ENCODE measurements around the gene KAT2B. TPM values are rescaled to one million over a fixed set of nuclear protein-coding genes. Genes with fewer than 3 reads are reported as not detected.

Gene KAT2B
- total RNA-seq, 1 experiment from 2014 or later, result 3.7 TPM

DNA sequence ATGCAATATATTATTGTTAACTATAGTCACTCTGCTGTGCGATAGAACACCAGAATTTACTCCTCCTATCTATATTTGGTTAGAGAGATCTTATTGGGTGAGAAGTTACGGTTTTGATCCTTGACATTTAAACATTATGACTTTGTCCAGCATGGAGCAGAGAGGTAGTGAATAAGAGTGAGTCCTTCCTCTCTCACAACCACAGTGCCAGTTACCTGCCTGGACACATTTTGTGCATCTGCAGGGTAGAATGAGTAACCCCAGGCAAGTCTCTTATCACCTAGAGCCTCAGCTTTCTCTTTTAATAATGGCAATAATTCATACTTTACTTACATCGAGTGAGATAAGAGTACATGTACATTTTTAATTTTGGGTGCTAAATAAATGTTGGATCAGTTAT, 24.1 kb downstream of the KAT2B start:
- H3K4me1 ChIP-seq (ENCODE audit: control insufficient read depth in 1 of 2, insufficient read depth in 2 of 2, low read length in 2 of 2), result no peaks in the 10 kb centered on the region
- no peaks in the 10 kb centered on the region for H3K9me2 ChIP-seq (ENCODE audit: insufficient read depth)
- CTCF ChIA-PET, result no interaction called here
- RAD21 ChIA-PET (ENCODE audit: low non-redundant PET in 1 of 2, low total read pairs in 2 of 2, uncharacterized antibody in 2 of 2, unreplicated experiment in 2 of 2), result no interaction called here
- no peak for TF ChIP-seq EGR1 (IDR thresholded peaks at IDR 0.05; ENCODE audit: low read depth)
- TF ChIP-seq RAD21 (IDR thresholded peaks at IDR 0.05; ENCODE audit: low read depth), result no peak
- TF ChIP-seq EZH2phosphoT487 (IDR thresholded peaks at IDR 0.05; ENCODE audit: borderline replicate concordance), result no peak
- no peak overlapping the region for H3K27ac ChIP-seq (ENCODE audit: low read depth, low read length)
- no peaks in the 10 kb centered on the region for H4K20me1 ChIP-seq (ENCODE audit: insufficient read depth)
- no peaks in the 10 kb centered on the region for H3K36me3 ChIP-seq (ENCODE audit: control insufficient read depth in 1 of 2, insufficient read depth in 2 of 2, low read length in 2 of 2)
- BruUV-seq (replicated peaks), result no TSS peak
- H3K9me3 ChIP-seq (ENCODE audit: control insufficient read depth in 1 of 2, insufficient read depth in 1 of 2, low read depth in 1 of 2, low read length in 2 of 2), result no peaks in the 10 kb centered on the region
- H3K4me2 ChIP-seq (ENCODE audit: low read length), result no peak overlapping the region
- ATAC-seq (no peak), DNase-seq (ENCODE audit: low read depth, low spot score) (no peak)
- no peak overlapping the region for H2AFZ ChIP-seq (ENCODE audit: low read depth, low read length, poor library complexity, severe bottlenecking)
- H3K79me2 ChIP-seq (ENCODE audit: insufficient read depth, low read length), result no peaks in the 10 kb centered on the region
- no peaks in the 10 kb centered on the region for H3K27me3 ChIP-seq (ENCODE audit: insufficient read depth, low read length)
- H3K9ac ChIP-seq (ENCODE audit: low read length), result no peak overlapping the region
- POLR2A ChIA-PET, result no interaction called here
- intact Hi-C loops (cut with micrococcal nuclease), result no loop called here
- H3K4me3 ChIP-seq (replicated peaks in 1 of 2; ENCODE audit: low read depth in 1 of 2, low read length in 2 of 2), result no peak overlapping the region

DNA sequence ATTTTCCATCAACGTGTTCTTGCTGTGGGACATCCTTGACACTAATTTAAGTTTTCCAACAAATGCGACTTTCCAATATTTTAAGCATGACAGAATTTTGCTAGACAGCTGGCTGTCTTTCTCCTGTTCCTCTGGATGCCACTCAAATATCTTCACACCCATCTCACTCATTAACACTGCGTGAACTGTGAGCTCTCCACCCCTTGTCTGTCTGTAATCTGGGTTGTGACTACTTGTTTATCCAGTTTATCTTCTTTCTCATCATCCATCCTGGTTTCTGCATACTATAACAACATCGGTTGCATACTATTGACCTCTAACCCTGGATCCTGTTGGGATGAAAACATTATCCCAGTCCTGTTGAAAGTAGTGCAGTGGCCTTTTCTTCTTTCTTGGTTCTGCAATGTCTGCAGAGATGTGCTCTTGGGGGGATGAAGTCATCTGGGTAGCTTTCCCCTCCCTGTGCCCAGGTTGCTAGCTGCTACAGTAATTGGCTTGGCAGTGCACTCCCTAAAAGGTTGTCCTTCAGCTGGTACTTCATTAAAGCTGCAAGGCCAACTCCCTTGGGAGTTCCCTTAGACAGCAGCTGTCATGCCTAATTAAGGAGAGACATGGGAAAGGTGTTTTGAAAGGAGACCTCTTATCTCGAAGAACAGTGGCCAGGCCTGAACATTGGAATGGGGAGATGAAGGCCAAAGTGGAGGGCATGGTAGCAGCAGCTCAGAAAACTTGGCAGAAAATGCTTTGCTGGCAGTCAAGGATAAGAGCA, 24.7 kb downstream of the KAT2B start:
- no peak overlapping the region for H3K9ac ChIP-seq (ENCODE audit: low read length)
- RAD21 ChIA-PET (ENCODE audit: low non-redundant PET in 1 of 2, low total read pairs in 2 of 2, uncharacterized antibody in 2 of 2, unreplicated experiment in 2 of 2), result no interaction called here
- no peaks in the 10 kb centered on the region for H3K36me3 ChIP-seq (ENCODE audit: control insufficient read depth in 1 of 2, insufficient read depth in 2 of 2, low read length in 2 of 2)
- intact Hi-C loops (cut with micrococcal nuclease), result no loop called here
- CTCF ChIA-PET, result no interaction called here
- H4K20me1 ChIP-seq (ENCODE audit: insufficient read depth), result no peaks in the 10 kb centered on the region
- no peak overlapping the region for H3K4me3 ChIP-seq (replicated peaks in 1 of 2; ENCODE audit: low read depth in 1 of 2, low read length in 2 of 2)
- H3K9me3 ChIP-seq (ENCODE audit: control insufficient read depth in 1 of 2, insufficient read depth in 1 of 2, low read depth in 1 of 2, low read length in 2 of 2), result no peaks in the 10 kb centered on the region
- TF ChIP-seq TCF7L2 (IDR thresholded peaks at IDR 0.05; ENCODE audit: borderline replicate concordance, extremely low read depth, insufficient read depth, insufficient read length), result no peak
- TF ChIP-seq POLR2A (IDR thresholded peaks at IDR 0.05; ENCODE audit: borderline replicate concordance, extremely low read depth, insufficient read depth, insufficient read length), result no peak
- no peak for TF ChIP-seq POLR2AphosphoS5 (IDR thresholded peaks at IDR 0.05; ENCODE audit: low read depth, low read length)
- no peak for TF ChIP-seq CBX3 (IDR thresholded peaks at IDR 0.05; ENCODE audit: low read depth)
- TF ChIP-seq SIN3A (IDR thresholded peaks at IDR 0.05; ENCODE audit: low read depth), result no peak
- no peak for TF ChIP-seq YY1 (IDR thresholded peaks at IDR 0.05; ENCODE audit: extremely low read depth, insufficient replicate concordance, low read depth, low read length)
- no peak for TF ChIP-seq JUND (IDR thresholded peaks at IDR 0.05)
- no peaks in the 10 kb centered on the region for H3K4me1 ChIP-seq (ENCODE audit: control insufficient read depth in 1 of 2, insufficient read depth in 2 of 2, low read length in 2 of 2)
- DNase-seq (ENCODE audit: low read depth, low spot score) (no peak), ATAC-seq (no peak)
- no peaks in the 10 kb centered on the region for H3K27me3 ChIP-seq (ENCODE audit: insufficient read depth, low read length)
- no peaks in the 10 kb centered on the region for H3K79me2 ChIP-seq (ENCODE audit: insufficient read depth, low read length)
- H3K27ac ChIP-seq (ENCODE audit: low read depth, low read length), result no peak overlapping the region
- H3K4me2 ChIP-seq (ENCODE audit: low read length), result no peak overlapping the region
- POLR2A ChIA-PET, result no interaction called here
- H3K9me2 ChIP-seq (ENCODE audit: insufficient read depth), result no peaks in the 10 kb centered on the region
- H2AFZ ChIP-seq (ENCODE audit: low read depth, low read length, poor library complexity, severe bottlenecking), result no peak overlapping the region
- no TSS peak for BruUV-seq (replicated peaks)
